ENCODE data around the gene PRKD1.

PRKD1 gene

DNA sequence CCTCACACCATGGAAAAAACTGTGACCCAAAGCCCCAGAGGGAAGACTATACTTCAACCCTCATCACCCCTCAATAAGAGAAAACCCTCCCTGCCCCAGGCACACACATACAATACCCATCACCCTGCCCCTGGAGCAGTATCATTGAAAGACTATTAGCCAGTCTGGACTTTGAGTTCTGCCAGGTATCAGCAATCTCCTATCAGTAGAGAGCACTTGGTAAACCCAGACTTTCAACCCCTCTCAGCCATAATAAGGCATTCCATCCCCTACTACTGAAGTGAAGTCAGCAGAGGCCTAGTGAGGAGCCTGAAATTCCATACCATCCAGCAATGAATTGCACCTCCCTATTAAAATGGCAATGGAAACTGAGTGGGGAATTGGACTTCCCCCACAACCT is 16.4 kb upstream of the PRKD1 start:
- Histone ChIP-seq H4K20me1 (ENCODE audit: insufficient read depth, low read length) (no peaks in the 10 kb centered on the region), H3K4me2 (ENCODE audit: low read length) (no peak overlapping the region), H3K36me3 (replicated peaks; ENCODE audit: low read depth, low read length) (no peaks in the 10 kb centered on the region), H3K9ac (ENCODE audit: low read length) (no peak overlapping the region), H2AFZ (ENCODE audit: low read depth, low read length) (no peak overlapping the region), H3K4me1 (ENCODE audit: low read length) (0 out of 2 replicates have a peak, but pooled peaks cover 3% of the 10 kb centered on the region), H3K9me3 (ENCODE audit: insufficient read depth, low read length) (no peaks in the 10 kb centered on the region), H3K79me2 (ENCODE audit: low read length) (no peaks in the 10 kb centered on the region), H3K27ac (ENCODE audit: low read length) (no peak overlapping the region), H3K4me3 (ENCODE audit: low read length) (no peak overlapping the region), H3K27me3 (ENCODE audit: low read depth, low read length) (no peaks in the 10 kb centered on the region)
- no peak for TF ChIP-seq EZH2phosphoT487 (IDR thresholded peaks at IDR 0.05; ENCODE audit: low read depth)
- TF ChIP-seq, protein P1, sequence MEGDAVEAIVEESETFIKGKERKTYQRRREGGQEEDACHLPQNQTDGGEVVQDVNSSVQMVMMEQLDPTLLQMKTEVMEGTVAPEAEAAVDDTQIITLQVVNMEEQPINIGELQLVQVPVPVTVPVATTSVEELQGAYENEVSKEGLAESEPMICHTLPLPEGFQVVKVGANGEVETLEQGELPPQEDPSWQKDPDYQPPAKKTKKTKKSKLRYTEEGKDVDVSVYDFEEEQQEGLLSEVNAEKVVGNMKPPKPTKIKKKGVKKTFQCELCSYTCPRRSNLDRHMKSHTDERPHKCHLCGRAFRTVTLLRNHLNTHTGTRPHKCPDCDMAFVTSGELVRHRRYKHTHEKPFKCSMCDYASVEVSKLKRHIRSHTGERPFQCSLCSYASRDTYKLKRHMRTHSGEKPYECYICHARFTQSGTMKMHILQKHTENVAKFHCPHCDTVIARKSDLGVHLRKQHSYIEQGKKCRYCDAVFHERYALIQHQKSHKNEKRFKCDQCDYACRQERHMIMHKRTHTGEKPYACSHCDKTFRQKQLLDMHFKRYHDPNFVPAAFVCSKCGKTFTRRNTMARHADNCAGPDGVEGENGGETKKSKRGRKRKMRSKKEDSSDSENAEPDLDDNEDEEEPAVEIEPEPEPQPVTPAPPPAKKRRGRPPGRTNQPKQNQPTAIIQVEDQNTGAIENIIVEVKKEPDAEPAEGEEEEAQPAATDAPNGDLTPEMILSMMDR (IDR thresholded peaks at IDR 0.05; ENCODE audit: low read depth, low read length), result no peak

DNA sequence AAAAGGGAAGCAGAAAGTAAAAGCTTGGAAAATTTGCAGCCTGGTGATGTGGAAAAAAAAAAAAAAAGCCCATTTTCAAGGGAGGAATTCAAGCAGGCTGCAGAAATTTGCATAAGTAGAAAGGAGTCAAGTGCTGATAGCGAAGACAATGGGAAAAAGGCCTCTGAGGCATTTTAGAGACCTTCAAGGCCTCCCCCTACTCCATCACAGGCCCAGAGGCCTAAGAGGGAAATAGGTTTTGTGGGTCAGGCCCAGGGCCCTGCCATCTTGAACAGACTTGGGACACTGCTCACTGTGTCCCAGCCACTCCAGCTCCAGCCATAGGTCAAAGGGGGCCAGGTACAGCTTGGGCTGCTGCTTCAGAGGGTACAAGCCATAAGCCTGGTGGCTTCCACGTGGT is 13.8 kb upstream of the PRKD1 start:
- no peaks in the 10 kb centered on the region for H3K4me1 ChIP-seq (ENCODE audit: low read length)
- H3K9me3 ChIP-seq (ENCODE audit: insufficient read depth, low read length), result no peaks in the 10 kb centered on the region
- no peaks in the 10 kb centered on the region for H3K79me2 ChIP-seq (ENCODE audit: low read length)
- H3K27ac ChIP-seq (ENCODE audit: low read length), result no peak overlapping the region
- no peak overlapping the region for H3K4me3 ChIP-seq (ENCODE audit: low read length)
- no peak overlapping the region for H2AFZ ChIP-seq (ENCODE audit: low read depth, low read length)
- H4K20me1 ChIP-seq (ENCODE audit: insufficient read depth, low read length), result no peaks in the 10 kb centered on the region
- no peak overlapping the region for H3K4me2 ChIP-seq (ENCODE audit: low read length)
- no peaks in the 10 kb centered on the region for H3K27me3 ChIP-seq (ENCODE audit: low read depth, low read length)
- no peak overlapping the region for H3K9ac ChIP-seq (ENCODE audit: low read length)
- no peak for TF ChIP-seq EZH2phosphoT487 (IDR thresholded peaks at IDR 0.05; ENCODE audit: low read depth)
- TF ChIP-seq, protein P1 (IDR thresholded peaks at IDR 0.05; ENCODE audit: low read depth, low read length), result no peak
- H3K36me3 ChIP-seq (replicated peaks; ENCODE audit: low read depth, low read length), result no peaks in the 10 kb centered on the region

GRCh38 chr14:29940482-29940881 is 12.8 kb upstream of the PRKD1 start:
- no peak overlapping the region for H3K9ac ChIP-seq (ENCODE audit: low read length)
- no peaks in the 10 kb centered on the region for H3K9me3 ChIP-seq (ENCODE audit: insufficient read depth, low read length)
- no peak overlapping the region for H3K27ac ChIP-seq (ENCODE audit: low read length)
- H2AFZ ChIP-seq (ENCODE audit: low read depth, low read length), result no peak overlapping the region
- no peak overlapping the region for H3K4me3 ChIP-seq (ENCODE audit: low read length)
- H3K4me2 ChIP-seq (ENCODE audit: low read length), result no peak overlapping the region
- no peaks in the 10 kb centered on the region for H3K4me1 ChIP-seq (ENCODE audit: low read length)
- no peaks in the 10 kb centered on the region for H3K79me2 ChIP-seq (ENCODE audit: low read length)
- no peaks in the 10 kb centered on the region for H3K27me3 ChIP-seq (ENCODE audit: low read depth, low read length)
- no peaks in the 10 kb centered on the region for H3K36me3 ChIP-seq (replicated peaks; ENCODE audit: low read depth, low read length)
- H4K20me1 ChIP-seq (ENCODE audit: insufficient read depth, low read length), result no peaks in the 10 kb centered on the region
- TF ChIP-seq EZH2phosphoT487 (IDR thresholded peaks at IDR 0.05; ENCODE audit: low read depth), result no peak
- TF ChIP-seq, protein P1 (IDR thresholded peaks at IDR 0.05; ENCODE audit: low read depth, low read length), result no peak

DNA sequence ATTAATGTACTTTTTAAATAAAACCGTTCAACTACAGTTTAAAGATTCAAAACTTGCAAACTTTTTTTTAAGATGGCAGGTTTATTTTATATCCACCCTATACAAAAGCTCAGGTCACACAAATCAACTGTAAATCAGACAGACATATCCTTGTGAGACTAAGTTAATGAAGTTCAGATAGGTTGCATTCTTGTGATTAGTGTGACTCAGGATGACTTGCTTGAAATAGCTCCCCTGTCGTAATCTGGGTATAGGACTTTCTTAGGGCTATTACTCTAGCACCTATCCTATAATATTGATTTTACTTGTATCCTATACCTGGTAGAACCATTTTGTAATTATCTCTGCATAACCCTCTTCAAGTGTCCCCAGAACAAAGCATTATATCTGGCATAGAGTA is 9.5 kb upstream of the PRKD1 start:
- Histone ChIP-seq H3K79me2 (ENCODE audit: low read length) (no peaks in the 10 kb centered on the region), H2AFZ (ENCODE audit: low read depth, low read length) (no peak overlapping the region), H3K9ac (ENCODE audit: low read length) (no peak overlapping the region), H3K9me3 (ENCODE audit: insufficient read depth, low read length) (no peaks in the 10 kb centered on the region), H3K4me1 (ENCODE audit: low read length) (no peaks in the 10 kb centered on the region), H3K27ac (ENCODE audit: low read length) (no peak overlapping the region), H3K27me3 (ENCODE audit: low read depth, low read length) (no peaks in the 10 kb centered on the region), H3K36me3 (replicated peaks; ENCODE audit: low read depth, low read length) (no peaks in the 10 kb centered on the region), H3K4me2 (ENCODE audit: low read length) (no peak overlapping the region), H4K20me1 (ENCODE audit: insufficient read depth, low read length) (no peaks in the 10 kb centered on the region), H3K4me3 (ENCODE audit: low read length) (no peak overlapping the region)
- TF ChIP-seq, protein P1 (IDR thresholded peaks at IDR 0.05; ENCODE audit: low read depth, low read length), result no peak
- no peak for TF ChIP-seq EZH2phosphoT487 (IDR thresholded peaks at IDR 0.05; ENCODE audit: low read depth)
